CD4-positive, CD25-positive, alpha-beta regulatory T cell (primary cell): ENCODE results near the gene IGFBP7. TPM values are rescaled to one million over a fixed set of nuclear protein-coding genes. Genes with fewer than 3 reads are reported as not detected.

Experiments
- ATAC-seq, 2 donors: fragments of 150-1000 bp; cut with Tn5 transposase; one replicate each; pipeline ENCODE4 v1.10.0; 2021; ENCODE audit warnings: low read depth in 2 of 2, moderate number of reproducible peaks in 2 of 2, moderate library complexity in 1 of 2
- DNase-seq, 3 donors: peaks; one replicate each; pipeline versions ENCODE4 v3.0.0 to v3.0.0-alpha.2; 2012 to 2022; ENCODE audit warnings: mixed read lengths in 1 of 3
- H3K27ac ChIP-seq: one replicate; pipeline ENCODE4 v1.7.0; 2013; ENCODE audit warnings: mild to moderate bottlenecking, low read length; ENCODE audit not compliant: insufficient read depth, poor library complexity, severe bottlenecking
- H3K27me3 ChIP-seq: one replicate; pipeline ENCODE4 v1.7.0; 2013; ENCODE audit warnings: low read length; ENCODE audit not compliant: control insufficient read depth, insufficient read depth
- H3K36me3 ChIP-seq: one replicate; pipeline ENCODE4 v1.7.0; 2013; ENCODE audit warnings: mild to moderate bottlenecking, low read length, moderate library complexity; ENCODE audit not compliant: control insufficient read depth, insufficient read depth
- H3K4me1 ChIP-seq: 2 replicates; pipeline ENCODE4 v1.7.0; 2013; ENCODE audit warnings: mild to moderate bottlenecking, low read length; ENCODE audit not compliant: insufficient read depth, control insufficient read depth, poor library complexity, severe bottlenecking
- H3K4me3 ChIP-seq: one replicate; pipeline ENCODE4 v1.7.0; 2013; ENCODE audit warnings: low read depth, mild to moderate bottlenecking, low read length, moderate library complexity
- H3K9me3 ChIP-seq, 2 experiments: 1 replicate in 1 of 2; 2 replicates in 1 of 2; pipeline ENCODE4 v1.7.0; 2013; ENCODE audit warnings: low read length in 2 of 2, mild to moderate bottlenecking in 1 of 2, moderate library complexity in 1 of 2; ENCODE audit not compliant: control insufficient read depth in 2 of 2
- H3K27ac Mint-ChIP-seq, 3 donors: one replicate each; pipeline ENCODE4 v1.8.0; 2020 to 2022; ENCODE audit warnings: mild to moderate bottlenecking in 3 of 3, mixed read lengths in 3 of 3, moderate library complexity in 2 of 3
- H3K27me3 Mint-ChIP-seq: one replicate; pipeline ENCODE4 v1.8.0; 2022; ENCODE audit warnings: mild to moderate bottlenecking, mixed read lengths
- H3K36me3 Mint-ChIP-seq: one replicate; pipeline ENCODE4 v1.8.0; 2020; ENCODE audit warnings: mixed read lengths
- H3K4me1 Mint-ChIP-seq, 4 donors: one replicate each; pipeline ENCODE4 v1.8.0; 2020 to 2022; ENCODE audit warnings: mixed read lengths in 4 of 4, mild to moderate bottlenecking in 1 of 4
- H3K4me3 Mint-ChIP-seq, 4 donors: one replicate each; pipeline ENCODE4 v1.8.0; 2020 to 2022; ENCODE audit warnings: mild to moderate bottlenecking in 4 of 4, mixed read lengths in 4 of 4, moderate library complexity in 3 of 4
- H3K9me3 Mint-ChIP-seq, 7 donors: one replicate each; pipeline ENCODE4 v1.8.0; 2020 to 2022; ENCODE audit warnings: mixed read lengths in 7 of 7, mild to moderate bottlenecking in 3 of 7, moderate library complexity in 2 of 7
- polyA plus RNA-seq, 4 donors: library from polyadenylated mRNA; unstranded; fragments of 300-500 nt; fragmentation: Illumina TruSeq; gene quantifications; one replicate each; pipeline ENCODE4 v1.2.3, GENCODE V29; 2021
- total RNA-seq: library from RNA; stranded (reverse); gene quantifications from one replicate; pipeline ENCODE4 v1.2.3, GENCODE V29; 2022

IGFBP7 gene
- total RNA-seq (0.91 TPM), polyA plus RNA-seq (under 1 TPM in 2 of 4 donors, not detected in 2; 0.15 to 0.67 TPM)

- H3K4me3 ChIP-seq: peak within 1 kb of the TSS; percentile 7
- DNase-seq (peak in 1 of 3 donors; percentile 1), ATAC-seq (peak; percentile 23 to 33)
- H3K4me3 Mint-ChIP-seq: peak within 1 kb of the TSS in 3 of 4 donors; percentile 56 to 82 (median 64)
- no peaks in the 10 kb centered on the region for H3K36me3 ChIP-seq
- peaks cover 23% of the 10 kb centered on the region for H3K27me3 ChIP-seq
- no peaks in the 10 kb centered on the region for H3K9me3 ChIP-seq
- H3K9me3 Mint-ChIP-seq: peaks cover 0 to 7% (median 0%) of the 10 kb centered on the region in 7 donors
- H3K4me1 Mint-ChIP-seq: peaks cover 0 to 12% (median 9%) of the 10 kb centered on the region in 4 donors
- H3K4me1 ChIP-seq: peaks cover 18% of the 10 kb centered on the region
- peak within 1 kb of the TSS in 2 of 3 donors; percentile 50 to 78 for H3K27ac Mint-ChIP-seq
- H3K36me3 Mint-ChIP-seq: no peaks in the 10 kb centered on the region
- peaks cover 76% of the 10 kb centered on the region for H3K27me3 Mint-ChIP-seq
- no peak within 1 kb of the TSS for H3K27ac ChIP-seq
Observed at GRCh38 chr4:57109847-57110639, at the start of gene IGFBP7. IGFBP7 (minus strand) TSS chr4:57110385; CDS start chr4:57110351, 34 bp downstream.

GRCh38 chr4:57159866-57160265 is 49.7 kb upstream of the IGFBP7 start:
- DNase-seq: no peak
- Mint-ChIP-seq H3K9me3 (peaks cover 0 to 1% (median 0%) of the 10 kb centered on the region in 7 donors), H3K27me3 (peaks cover 24% of the 10 kb centered on the region), H3K36me3 (no peaks in the 10 kb centered on the region), H3K4me1 (peaks cover 0 to 16% (median 5%) of the 10 kb centered on the region in 4 donors), H3K27ac (no peak overlapping the region), H3K4me3 (no peak overlapping the region)
- no peaks in the 10 kb centered on the region for H3K9me3 ChIP-seq
- H3K27ac ChIP-seq: no peak overlapping the region
- H3K4me3 ChIP-seq: no peak overlapping the region
- no peak for ATAC-seq
- H3K27me3 ChIP-seq: peaks cover 2% of the 10 kb centered on the region
- no peaks in the 10 kb centered on the region for H3K4me1 ChIP-seq
- H3K36me3 ChIP-seq: no peaks in the 10 kb centered on the region

- Mint-ChIP-seq H3K4me1 (peaks cover 0 to 14% (median 4%) of the 10 kb centered on the region in 4 donors), H3K27me3 (peaks cover 19% of the 10 kb centered on the region), H3K4me3 (no peak overlapping the region), H3K9me3 (peaks cover 0 to 1% (median 0%) of the 10 kb centered on the region in 7 donors), H3K36me3 (no peaks in the 10 kb centered on the region), H3K27ac (no peak overlapping the region)
- no peaks in the 10 kb centered on the region for H3K36me3 ChIP-seq
- no peak for DNase-seq
- no peaks in the 10 kb centered on the region for H3K4me1 ChIP-seq
- no peak overlapping the region for H3K4me3 ChIP-seq
- H3K27me3 ChIP-seq: peaks cover 2% of the 10 kb centered on the region
- no peak for ATAC-seq
- no peak overlapping the region for H3K27ac ChIP-seq
- H3K9me3 ChIP-seq: no peaks in the 10 kb centered on the region
Observed at GRCh38 chr4:57158762-57159161, 48.6 kb upstream of the IGFBP7 start.

GRCh38 chr4:57158221-57158620 is 48.0 kb upstream of the IGFBP7 start:
- Mint-ChIP-seq H3K9me3 (no peaks in the 10 kb centered on the region), H3K27ac (no peak overlapping the region), H3K36me3 (no peaks in the 10 kb centered on the region), H3K27me3 (peaks cover 14% of the 10 kb centered on the region), H3K4me3 (no peak overlapping the region), H3K4me1 (peaks cover 0 to 9% (median 1%) of the 10 kb centered on the region in 4 donors)
- no peak for DNase-seq
- no peaks in the 10 kb centered on the region for H3K4me1 ChIP-seq
- H3K27me3 ChIP-seq: peaks cover 2% of the 10 kb centered on the region
- no peak overlapping the region for H3K27ac ChIP-seq
- no peak for ATAC-seq
- no peaks in the 10 kb centered on the region for H3K9me3 ChIP-seq
- no peak overlapping the region for H3K4me3 ChIP-seq
- no peaks in the 10 kb centered on the region for H3K36me3 ChIP-seq

GRCh38 chr4:57157596-57158137 is 47.5 kb upstream of the IGFBP7 start:
- Histone ChIP-seq H3K27ac (no peak overlapping the region), H3K4me1 (no peaks in the 10 kb centered on the region), H3K27me3 (peaks cover 2% of the 10 kb centered on the region), H3K36me3 (no peaks in the 10 kb centered on the region), H3K9me3 (no peaks in the 10 kb centered on the region), H3K4me3 (no peak overlapping the region)
- DNase-seq (no peak), ATAC-seq (no peak)
- Mint-ChIP-seq H3K27me3 (peaks cover 14% of the 10 kb centered on the region), H3K36me3 (no peaks in the 10 kb centered on the region), H3K4me3 (no peak overlapping the region), H3K4me1 (peaks cover 0 to 4% (median 0%) of the 10 kb centered on the region in 4 donors), H3K9me3 (no peaks in the 10 kb centered on the region), H3K27ac (no peak overlapping the region)

GRCh38 chr4:57156242-57156990 is 46.2 kb upstream of the IGFBP7 start:
- peaks cover 8% of the 10 kb centered on the region for H3K27me3 Mint-ChIP-seq
- Histone ChIP-seq H3K9me3 (no peaks in the 10 kb centered on the region), H3K4me3 (no peak overlapping the region), H3K27me3 (no peaks in the 10 kb centered on the region), H3K4me1 (no peaks in the 10 kb centered on the region), H3K36me3 (no peaks in the 10 kb centered on the region), H3K27ac (no peak overlapping the region)
- ATAC-seq: no peak
- H3K4me3 Mint-ChIP-seq: no peak overlapping the region
- H3K27ac Mint-ChIP-seq: no peak overlapping the region
- H3K9me3 Mint-ChIP-seq: no peaks in the 10 kb centered on the region
- H3K36me3 Mint-ChIP-seq: no peaks in the 10 kb centered on the region
- DNase-seq: no peak
- H3K4me1 Mint-ChIP-seq: peaks cover 0 to 4% (median 2%) of the 10 kb centered on the region in 4 donors

GRCh38 chr4:57154926-57155325 is 44.7 kb upstream of the IGFBP7 start:
- H3K4me3 Mint-ChIP-seq: no peak overlapping the region
- no peak for DNase-seq
- Histone ChIP-seq H3K27me3 (no peaks in the 10 kb centered on the region), H3K4me1 (no peaks in the 10 kb centered on the region), H3K9me3 (no peaks in the 10 kb centered on the region), H3K4me3 (no peak overlapping the region), H3K36me3 (no peaks in the 10 kb centered on the region), H3K27ac (no peak overlapping the region)
- no peak for ATAC-seq
- H3K4me1 Mint-ChIP-seq: peaks cover 0 to 4% (median 2%) of the 10 kb centered on the region in 4 donors
- H3K9me3 Mint-ChIP-seq: no peaks in the 10 kb centered on the region
- no peak overlapping the region for H3K27ac Mint-ChIP-seq
- H3K27me3 Mint-ChIP-seq: peaks cover 7% of the 10 kb centered on the region
- H3K36me3 Mint-ChIP-seq: no peaks in the 10 kb centered on the region
